Hindlimb muscle (tissue), 1 donor: ENCODE results near the gene MLN. TPM values are rescaled to one million over a fixed set of nuclear protein-coding genes. Genes with fewer than 3 reads are reported as not detected.

Experiments
- DNase-seq: peaks from one replicate; pipeline ENCODE4 v3.0.0-alpha.2; 2013
- polyA plus RNA-seq: library from polyadenylated mRNA; unstranded; fragments of 120-200 nt; gene quantifications from one replicate; pipeline ENCODE4 v1.2.1, GENCODE V29; 2013; ENCODE audit not compliant: insufficient read length

MLN gene
- polyA plus RNA-seq, 1 donor = not detected

- DNase-seq = no peak
Observed at GRCh38 chr6:33752646-33753015, 51.2 kb downstream of the MLN start.

- DNase-seq = no peak
Observed at GRCh38 chr6:33751771-33752645, 51.8 kb downstream of the MLN start.

- DNase-seq = no peak
Observed at GRCh38 chr6:33750244-33750991, 53.4 kb downstream of the MLN start.

DNA sequence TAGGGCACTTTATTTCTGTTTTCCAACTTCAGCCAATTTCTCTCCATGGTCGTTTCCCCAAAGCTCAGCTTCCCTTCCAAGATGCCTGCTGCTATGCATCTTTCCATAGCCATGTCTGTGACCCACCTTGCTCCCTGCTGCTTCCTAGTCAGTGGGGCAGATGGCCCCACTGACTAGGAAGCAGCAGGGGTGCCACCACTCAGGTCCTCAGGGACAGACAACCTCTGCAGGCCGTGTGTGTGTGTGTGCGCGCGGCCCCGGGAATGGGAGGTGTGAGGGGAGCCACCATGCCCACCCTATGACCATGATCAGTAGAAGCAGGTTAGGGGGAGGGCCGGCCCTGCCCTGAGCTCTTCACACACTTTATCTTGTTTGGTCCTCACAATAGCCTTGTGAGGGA lies 54.4 kb downstream of the MLN start:
- no peak for DNase-seq

DNA sequence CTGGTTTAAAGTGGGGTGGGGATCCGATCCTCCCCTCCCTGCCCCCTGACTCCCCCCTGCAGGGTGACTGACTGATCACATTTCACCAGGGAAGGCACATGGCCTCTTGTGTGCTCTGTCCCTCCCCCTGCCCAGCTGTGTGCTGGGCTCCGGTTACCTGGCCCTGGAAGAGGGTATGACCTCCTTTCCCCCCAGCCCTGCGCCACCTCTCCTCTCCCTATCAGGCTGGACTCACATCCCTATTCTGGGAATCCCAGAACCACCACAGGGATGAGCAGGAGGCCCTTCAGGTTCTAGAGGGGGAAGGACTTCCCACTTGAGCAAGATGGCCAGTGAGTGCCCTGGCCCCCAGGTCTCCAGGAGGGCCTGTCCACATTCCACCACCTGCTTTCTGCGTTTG lies 55.0 kb downstream of the MLN start:
- DNase-seq = no peak

- DNase-seq = no peak
Observed at GRCh38 chr6:33747823-33748222, 56.0 kb downstream of the MLN start.

DNA sequence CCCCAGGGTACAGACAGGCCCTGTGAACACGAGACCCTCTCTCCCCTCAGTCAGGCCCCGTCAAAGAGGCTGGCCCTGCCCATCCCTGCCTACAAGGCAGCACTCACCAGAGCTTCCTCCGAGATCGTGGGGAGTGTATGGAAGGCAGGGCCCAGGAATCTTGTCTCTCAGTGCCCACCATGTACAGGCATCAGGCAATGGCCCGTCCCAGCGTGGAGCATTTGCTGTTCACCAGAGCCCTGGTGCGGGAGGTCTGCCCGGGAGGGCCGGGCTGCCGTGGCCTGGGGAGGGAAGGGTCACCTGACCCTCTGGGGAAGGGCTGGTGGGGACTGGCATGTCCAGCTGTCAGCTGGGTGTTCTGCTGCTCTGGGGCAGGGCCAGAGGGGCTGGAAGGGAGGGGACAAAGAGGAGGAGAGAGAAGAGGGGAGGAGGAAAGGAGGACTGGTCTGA lies 57.1 kb downstream of the MLN start, which contains the start of gene IP6K3:
TSS of gene IP6K3 (minus strand) at position 255 of the 450 bp plus-strand sequence. CDS start 11,429 bp downstream, outside the sequence.
- DNase-seq = no peak

DNA sequence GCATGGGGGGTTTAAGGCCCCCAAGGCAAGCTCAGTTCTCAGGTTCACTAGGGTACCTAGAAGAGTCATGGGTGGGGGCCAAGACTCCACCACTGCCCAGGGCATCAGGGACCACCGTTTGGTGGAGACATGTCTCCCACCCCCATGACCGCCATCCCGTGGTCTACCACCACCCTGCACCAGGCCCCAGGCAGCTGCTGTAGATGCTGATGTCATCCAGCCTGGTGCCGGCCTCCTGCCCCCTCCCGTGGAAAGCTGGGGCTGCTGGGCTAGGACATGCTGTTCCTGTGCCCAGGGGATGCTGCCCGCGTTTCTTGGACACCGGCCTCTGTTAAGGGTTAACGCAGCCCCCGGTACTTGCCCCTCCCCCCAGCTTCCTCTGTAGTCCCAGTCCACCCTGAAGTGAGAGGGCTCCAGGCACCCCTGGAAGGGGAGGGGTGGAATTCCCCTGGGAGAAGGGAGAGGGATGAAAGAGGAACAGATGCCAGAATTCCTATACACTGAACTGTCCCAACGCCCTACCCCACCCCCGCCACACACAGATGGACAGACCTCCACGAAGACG lies 57.7 kb downstream of the MLN start:
- DNase-seq = no peak

DNA sequence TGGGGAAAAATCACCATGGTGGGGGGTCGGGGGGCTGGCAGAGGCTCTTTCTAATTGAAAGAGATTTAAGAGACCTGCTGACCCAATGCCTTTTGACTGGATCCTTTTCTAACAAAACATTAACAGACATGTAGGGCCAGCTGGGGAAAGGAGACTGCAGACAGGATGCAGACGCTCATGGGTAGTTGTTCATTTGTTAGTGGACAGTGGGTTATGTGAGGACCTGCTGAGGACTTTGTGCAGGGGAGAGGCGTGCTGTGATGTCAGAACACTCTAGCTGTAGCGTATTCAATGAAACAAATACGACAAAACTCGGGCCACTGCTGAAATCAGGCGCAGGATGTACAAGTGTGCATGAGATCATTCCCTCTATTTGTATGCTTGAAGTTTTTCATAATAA lies 58.3 kb downstream of the MLN start:
- DNase-seq = no peak

- DNase-seq = no peak
Observed at GRCh38 chr6:33744895-33745546, 58.8 kb downstream of the MLN start.

Other genes with a start within 250 kb of the MLN start
- 19.4 TPM for gene BAK1, start 223.7 kb downstream of the MLN start, polyA plus RNA-seq
- 8.9 TPM for gene ITPR3, start 182.7 kb downstream of the MLN start, polyA plus RNA-seq
- 68.2 TPM for gene UQCC2, start 92.3 kb downstream of the MLN start, polyA plus RNA-seq
- 38.8 TPM for gene IP6K3, start 57.1 kb downstream of the MLN start, polyA plus RNA-seq
- 39.8 TPM for gene LEMD2, start 14.9 kb downstream of the MLN start, polyA plus RNA-seq